Measurements from ENCODE around the gene RB1. TPM values are rescaled to one million over a fixed set of nuclear protein-coding genes. Genes with fewer than 3 reads are reported as not detected.

Gene RB1
- total RNA-seq, 1 donor from 2014 or later = 21.4 TPM

- peak; percentile 84 for DNase-seq (ENCODE audit: low read depth, low spot score)
Observed at GRCh38 chr13:48492470-48493065, 189.0 kb downstream of the RB1 start.

- DNase-seq (ENCODE audit: low read depth, low spot score) = no peak
Observed at GRCh38 chr13:48493066-48493765, 189.7 kb downstream of the RB1 start.

GRCh38 chr13:48493851-48494250 lies 190.3 kb downstream of the RB1 start:
- no peak for DNase-seq (ENCODE audit: low read depth, low spot score)

GRCh38 chr13:48494874-48495273 lies 191.3 kb downstream of the RB1 start:
- peak; percentile 61 for DNase-seq (ENCODE audit: low read depth, low spot score)

- no peak for DNase-seq (ENCODE audit: low read depth, low spot score)
Observed at GRCh38 chr13:48496271-48497161, 193.0 kb downstream of the RB1 start.

DNA sequence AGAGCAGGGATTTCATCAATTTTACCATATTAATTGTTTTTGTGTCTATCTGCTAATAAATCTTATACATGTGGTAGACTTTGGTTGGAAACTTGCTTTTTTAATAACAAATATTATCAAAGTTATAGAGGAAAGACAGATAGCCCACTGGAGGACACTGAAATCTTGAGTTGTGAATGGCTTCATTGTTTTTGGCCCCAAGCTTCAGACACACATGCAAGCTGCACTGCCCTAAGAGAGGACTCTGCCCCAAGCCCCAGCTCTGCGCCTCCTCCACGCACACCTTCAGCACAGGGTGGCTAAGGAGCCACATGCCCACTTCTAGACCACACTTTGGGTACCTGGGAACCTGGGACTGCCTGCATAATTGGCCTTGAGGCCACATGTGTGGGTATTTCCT lies 194.1 kb downstream of the RB1 start:
- no peak for DNase-seq (ENCODE audit: low read depth, low spot score)

DNA sequence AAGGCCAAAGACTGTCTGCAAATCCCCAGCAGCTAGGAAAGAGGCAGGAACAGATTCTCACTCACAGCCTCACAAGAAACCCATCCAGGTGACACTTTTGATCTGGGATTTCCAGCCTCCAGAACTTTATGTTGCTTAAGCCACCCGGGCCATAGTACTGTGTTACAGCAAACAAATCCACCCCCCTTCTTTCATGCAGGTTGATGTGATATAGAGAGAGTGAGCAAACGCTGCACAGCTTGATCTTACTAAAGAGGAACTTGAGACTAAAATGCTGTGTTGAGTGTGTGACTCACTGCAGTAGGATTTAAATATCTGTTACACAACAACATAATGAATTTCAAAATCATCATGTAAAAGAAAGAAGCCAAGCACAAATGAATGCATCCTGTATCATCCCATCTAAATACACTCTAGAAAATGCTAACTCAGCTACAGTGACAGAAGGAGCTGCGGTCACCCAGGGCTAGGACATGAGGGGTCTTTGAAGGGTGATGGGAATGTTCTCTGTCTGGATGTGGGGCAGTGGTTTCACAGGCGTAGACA lies 197.2 kb downstream of the RB1 start:
- no peak for DNase-seq (ENCODE audit: low read depth, low spot score)

- no peak for DNase-seq (ENCODE audit: low read depth, low spot score)
Observed at GRCh38 chr13:48501705-48502104, 198.2 kb downstream of the RB1 start.

- no peak for DNase-seq (ENCODE audit: low read depth, low spot score)
Observed at GRCh38 chr13:48502601-48503319, 199.2 kb downstream of the RB1 start.

- no peak for DNase-seq (ENCODE audit: low read depth, low spot score)
Observed at GRCh38 chr13:48504606-48505005, 201.1 kb downstream of the RB1 start.

DNA sequence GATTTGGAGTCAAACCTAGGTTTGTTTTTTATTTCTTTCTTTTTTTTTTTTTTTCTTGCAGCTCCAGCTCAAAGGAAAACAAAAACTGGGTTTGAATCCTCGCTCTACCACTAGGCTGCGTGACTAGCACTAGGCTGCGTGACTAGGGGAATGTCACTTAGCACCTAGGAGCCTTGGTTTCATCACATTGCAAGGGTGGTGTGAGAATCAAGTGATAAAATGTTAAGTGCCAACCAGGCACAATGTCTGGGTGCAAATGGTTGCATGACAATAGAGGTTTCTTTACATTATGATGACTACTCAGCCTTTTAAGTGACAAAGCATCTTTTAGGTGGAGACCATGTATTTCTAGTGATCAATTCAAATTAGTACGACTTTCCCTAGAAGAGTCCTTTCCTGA lies 201.5 kb downstream of the RB1 start:
- DNase-seq (ENCODE audit: low read depth, low spot score) = no peak

GRCh38 chr13:48505597-48506091 lies 202.1 kb downstream of the RB1 start:
- no peak for DNase-seq (ENCODE audit: low read depth, low spot score)

GRCh38 chr13:48506092-48506701 lies 202.6 kb downstream of the RB1 start:
- DNase-seq (ENCODE audit: low read depth, low spot score) = no peak

DNA sequence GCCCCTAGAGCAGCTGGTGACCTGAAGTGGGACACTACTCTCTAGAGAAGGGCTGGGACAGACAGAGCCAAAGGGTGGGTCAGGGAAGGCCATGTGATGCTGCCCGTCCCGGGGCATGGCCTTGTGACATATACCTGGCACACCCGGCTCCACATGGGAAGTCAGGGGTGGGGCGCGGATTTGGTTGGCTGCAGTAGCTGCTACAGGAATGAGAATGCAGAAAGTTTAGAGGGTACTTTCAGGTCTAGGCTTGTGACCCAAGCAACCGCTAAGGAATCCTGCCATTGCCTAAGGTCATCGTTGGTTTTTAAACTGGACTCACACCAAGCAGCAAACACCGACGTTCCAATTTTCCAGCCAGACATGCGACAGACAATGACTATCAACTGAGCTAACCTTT lies 203.5 kb downstream of the RB1 start:
- no peak for DNase-seq (ENCODE audit: low read depth, low spot score)

GRCh38 chr13:48508011-48508410 lies 204.5 kb downstream of the RB1 start:
- no peak for DNase-seq (ENCODE audit: low read depth, low spot score)

DNA sequence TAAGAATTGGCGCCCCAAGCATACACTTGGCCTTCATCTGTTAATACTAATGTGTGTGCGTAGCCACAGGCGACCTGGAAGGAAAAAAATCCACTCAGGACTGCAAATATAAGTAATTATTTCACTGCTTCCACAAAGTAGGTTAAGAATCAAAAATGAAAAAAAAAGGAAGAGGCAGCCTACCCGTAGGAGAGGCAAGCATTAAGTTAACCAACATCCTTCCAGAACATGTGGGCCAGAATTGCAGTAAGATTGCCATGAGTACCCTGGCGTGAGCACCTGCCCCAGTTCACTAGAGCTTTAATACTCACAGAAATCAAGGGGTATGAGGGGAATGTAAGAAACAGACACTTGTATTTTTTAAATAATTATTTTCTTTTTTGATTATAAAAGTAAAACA lies 207.1 kb downstream of the RB1 start:
- no peak for DNase-seq (ENCODE audit: low read depth, low spot score)

DNA sequence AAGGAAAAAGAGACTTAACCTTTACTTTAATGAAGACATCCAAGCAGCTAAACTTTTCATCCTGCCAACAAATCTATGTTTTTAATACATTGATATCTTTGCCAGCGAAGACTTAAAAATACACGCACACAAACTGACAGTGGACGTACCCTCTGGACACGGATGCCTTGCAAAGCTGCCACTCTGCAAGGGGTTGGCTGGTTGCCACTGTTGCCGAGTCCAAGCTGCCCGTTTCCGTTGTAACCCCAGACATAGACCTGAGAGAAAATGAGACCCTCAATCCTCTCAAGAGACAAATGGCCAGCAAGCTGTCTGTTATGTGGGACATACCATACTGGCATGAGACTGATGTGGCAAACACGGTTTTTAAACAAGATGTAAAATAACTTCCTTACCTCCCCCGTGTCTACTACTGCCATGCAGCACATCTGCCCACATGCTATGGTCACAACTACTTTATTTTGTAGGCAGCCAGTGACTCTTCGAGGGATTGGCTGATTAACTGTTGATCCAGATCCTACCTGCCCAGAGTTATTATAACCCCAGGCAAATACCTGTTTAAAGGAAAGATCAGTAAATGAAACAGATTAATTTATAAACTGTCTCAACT lies 208.2 kb downstream of the RB1 start:
- no peak for DNase-seq (ENCODE audit: low read depth, low spot score)

GRCh38 chr13:48514793-48515192 lies 211.2 kb downstream of the RB1 start:
- DNase-seq (ENCODE audit: low read depth, low spot score) = no peak

DNA sequence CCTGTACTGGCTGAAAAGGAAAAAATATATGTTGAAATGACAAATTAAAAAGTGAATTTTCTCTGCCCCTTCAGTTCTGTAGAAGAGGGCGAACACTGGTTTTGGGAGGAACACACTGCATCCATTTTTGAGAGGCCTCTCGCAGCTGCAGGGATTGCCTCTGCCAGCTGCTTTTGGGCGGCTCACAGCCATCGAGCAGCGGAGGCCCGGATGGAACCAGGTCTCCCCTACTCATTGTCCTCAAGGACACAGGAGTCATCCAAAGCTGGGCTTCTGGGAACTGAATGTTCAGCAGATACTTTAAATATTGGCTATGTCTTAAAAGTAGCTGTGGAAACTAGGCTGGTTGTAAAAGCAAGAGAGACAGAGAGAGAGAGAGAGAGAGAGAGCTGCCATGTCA lies 212.2 kb downstream of the RB1 start:
- no peak for DNase-seq (ENCODE audit: low read depth, low spot score)

GRCh38 chr13:48518083-48518482 lies 214.5 kb downstream of the RB1 start:
- DNase-seq (ENCODE audit: low read depth, low spot score) = no peak

Measured in pulmonary artery endothelial cell (primary cell).